ENCODE measurements around the gene SHC3. TPM values are rescaled to one million over a fixed set of nuclear protein-coding genes. Genes with fewer than 3 reads are reported as not detected.

SHC3 gene
- total RNA-seq, 4 donors from 2014 or later, result 2.3 to 4.9 (median 4.8) TPM

- no peak overlapping the region for H3K4me3 ChIP-seq
- WGBS, 2 donors (ENCODE audit: low coverage in 1 of 2), result 67 to 82% methylated on average over 1 to 3 of the region's 3 CpGs
- H3K27ac ChIP-seq, result no peak overlapping the region
- H3K4me1 ChIP-seq, result no peaks in the 10 kb centered on the region
- TF ChIP-seq EP300 (IDR thresholded peaks at IDR 0.05) (no peak), POLR2AphosphoS5 (IDR thresholded peaks at IDR 0.05) (no peak), POLR2A (IDR thresholded peaks at IDR 0.05) (no peak), CTCF (IDR thresholded peaks at IDR 0.05) (no peak)
- H3K9me3 ChIP-seq, result no peaks in the 10 kb centered on the region
- H3K27me3 ChIP-seq, result no peaks in the 10 kb centered on the region
- ATAC-seq, result no peak
- no peaks in the 10 kb centered on the region for H3K36me3 ChIP-seq
Observed at GRCh38 chr9:89107406-89107805, 71.2 kb downstream of the SHC3 start.

- 89 to 90% methylated on average over 1 to 2 of the region's 10 CpGs for WGBS, 2 donors (ENCODE audit: low coverage in 1 of 2)
- TF ChIP-seq CTCF (IDR thresholded peaks at IDR 0.05) (no peak), POLR2A (IDR thresholded peaks at IDR 0.05) (no peak), POLR2AphosphoS5 (IDR thresholded peaks at IDR 0.05) (no peak), EP300 (IDR thresholded peaks at IDR 0.05) (no peak)
- H3K27ac ChIP-seq, result no peak overlapping the region
- no peaks in the 10 kb centered on the region for H3K36me3 ChIP-seq
- H3K27me3 ChIP-seq, result no peaks in the 10 kb centered on the region
- no peaks in the 10 kb centered on the region for H3K4me1 ChIP-seq
- H3K4me3 ChIP-seq, result no peak overlapping the region
- no peaks in the 10 kb centered on the region for H3K9me3 ChIP-seq
- ATAC-seq, result no peak
Observed at GRCh38 chr9:89106224-89106851, 72.3 kb downstream of the SHC3 start.

- no peak for ATAC-seq
- Histone ChIP-seq H3K36me3 (no peaks in the 10 kb centered on the region), H3K27me3 (no peaks in the 10 kb centered on the region), H3K4me1 (no peaks in the 10 kb centered on the region), H3K4me3 (no peak overlapping the region), H3K9me3 (no peaks in the 10 kb centered on the region), H3K27ac (no peak overlapping the region)
- no peak for TF ChIP-seq CTCF (IDR thresholded peaks at IDR 0.05)
- TF ChIP-seq POLR2A (IDR thresholded peaks at IDR 0.05), result no peak
- TF ChIP-seq POLR2AphosphoS5 (IDR thresholded peaks at IDR 0.05), result no peak
- no peak for TF ChIP-seq EP300 (IDR thresholded peaks at IDR 0.05)
- WGBS, 2 donors (ENCODE audit: low coverage in 1 of 2), result 40 to 50% methylated on average over 1 to 2 of the region's 4 CpGs
Observed at GRCh38 chr9:89104821-89105220, 73.8 kb downstream of the SHC3 start.

GRCh38 chr9:89097219-89097618, 81.4 kb downstream of the SHC3 start:
- H3K27me3 ChIP-seq, result no peaks in the 10 kb centered on the region
- H3K4me1 ChIP-seq, result no peaks in the 10 kb centered on the region
- H3K4me3 ChIP-seq, result no peak overlapping the region
- ATAC-seq, result no peak
- peaks cover 0 to 12% (median 0%) of the 10 kb centered on the region in 3 donors for H3K9me3 ChIP-seq
- WGBS, 2 donors (ENCODE audit: low coverage in 1 of 2), result 53 to 81% methylated on average over 2 of the region's 2 CpGs
- H3K27ac ChIP-seq, result no peak overlapping the region
- H3K36me3 ChIP-seq, result no peaks in the 10 kb centered on the region
- no peak for TF ChIP-seq EP300 (IDR thresholded peaks at IDR 0.05)
- no peak for TF ChIP-seq CTCF (IDR thresholded peaks at IDR 0.05)
- no peak for TF ChIP-seq POLR2AphosphoS5 (IDR thresholded peaks at IDR 0.05)
- no peak for TF ChIP-seq POLR2A (IDR thresholded peaks at IDR 0.05)

GRCh38 chr9:89096807-89097206, 81.8 kb downstream of the SHC3 start:
- Histone ChIP-seq H3K27ac (no peak overlapping the region), H3K36me3 (no peaks in the 10 kb centered on the region), H3K27me3 (no peaks in the 10 kb centered on the region), H3K4me3 (no peak overlapping the region), H3K9me3 (peaks cover 0 to 12% (median 0%) of the 10 kb centered on the region in 3 donors), H3K4me1 (no peaks in the 10 kb centered on the region)
- TF ChIP-seq POLR2AphosphoS5 (IDR thresholded peaks at IDR 0.05) (no peak), POLR2A (IDR thresholded peaks at IDR 0.05) (no peak), CTCF (IDR thresholded peaks at IDR 0.05) (no peak), EP300 (IDR thresholded peaks at IDR 0.05) (no peak)
- WGBS, 2 donors (ENCODE audit: low coverage in 1 of 2), result 95 to 97% methylated on average over 3 to 4 of the region's 7 CpGs
- no peak for ATAC-seq

All from gastroesophageal sphincter (tissue), 4 donors.